Activated T-cell treated with anti-CD3 and anti-CD28 coated beads, Interleukin-2, amount 50 U/mL, for 1 hour (primary cell): ENCODE data around the gene VSIG4.
"Not testable (repeated sequence)": the region's sequence is repeated elsewhere in the genome, so short reads cannot be mapped to it uniquely, and the experiment has no call there.

Experiments
- DNase-seq: peaks from one replicate; pipeline ENCODE4 v3.0.0-alpha.2; 2020

Gene VSIG4

GRCh38 chrX:65975161-65975751, 64.6 kb downstream of the VSIG4 start:
- not testable (repeated sequence) for DNase-seq
